Type B pancreatic cell (in vitro differentiated cells): ENCODE measurements around the gene INCA1. TPM values are rescaled to one million over a fixed set of nuclear protein-coding genes. Genes with fewer than 3 reads are reported as not detected.
A peak's percentile ranks its signal among the peaks of the same experiment; 100 is the strongest.

Source experiments
- DNase-seq: peaks from one replicate; pipeline ENCODE4 v3.0.0; 2021; ENCODE audit warnings: mixed read lengths; ENCODE audit not compliant: unreplicated experiment; ENCODE audit errors: extremely low spot score
- H3K27ac Mint-ChIP-seq: 2 replicates; pipeline ENCODE4 v1.8.0; 2021; ENCODE audit warnings: mild to moderate bottlenecking, mixed read lengths
- H3K27me3 Mint-ChIP-seq: 2 replicates; pipeline ENCODE4 v1.8.0; 2021; ENCODE audit warnings: mixed read lengths
- H3K36me3 Mint-ChIP-seq: 2 replicates; pipeline ENCODE4 v1.8.0; 2021; ENCODE audit warnings: mixed read lengths
- H3K4me1 Mint-ChIP-seq: one replicate; pipeline ENCODE4 v1.8.0; 2021; ENCODE audit warnings: mixed read lengths; ENCODE audit not compliant: unreplicated experiment
- H3K4me3 Mint-ChIP-seq: 2 replicates; pipeline ENCODE4 v1.8.0; 2021; ENCODE audit warnings: mild to moderate bottlenecking, mixed read lengths
- H3K9me3 Mint-ChIP-seq: 2 replicates; pipeline ENCODE4 v1.8.0; 2021; ENCODE audit warnings: mixed read lengths
- total RNA-seq: library from RNA; stranded (reverse); gene quantifications from 2 replicates; pipeline ENCODE4 v1.2.1, GENCODE V29; 2021; ENCODE audit warnings: low replicate concordance
- TF ChIP-seq, protein P1 (sequence below): fragments of 200-600 bp; sonication (generic); conservative IDR thresholded peaks from 2 replicates; pipeline ENCODE4 v1.5.0; 2021; ENCODE audit warnings: antibody characterized with exemption, mild to moderate bottlenecking

The INCA1 gene
- total RNA-seq, 1 donor from 2014 or later = 0.72 TPM

GRCh38 chr17:5003214-5003867 is 6.0 kb upstream of the INCA1 start:
- no peak overlapping the region for H3K27ac Mint-ChIP-seq
- H3K4me3 Mint-ChIP-seq = no peak overlapping the region
- H3K27me3 Mint-ChIP-seq = no peaks in the 10 kb centered on the region
- DNase-seq = no peak
- TF ChIP-seq, protein P1, sequence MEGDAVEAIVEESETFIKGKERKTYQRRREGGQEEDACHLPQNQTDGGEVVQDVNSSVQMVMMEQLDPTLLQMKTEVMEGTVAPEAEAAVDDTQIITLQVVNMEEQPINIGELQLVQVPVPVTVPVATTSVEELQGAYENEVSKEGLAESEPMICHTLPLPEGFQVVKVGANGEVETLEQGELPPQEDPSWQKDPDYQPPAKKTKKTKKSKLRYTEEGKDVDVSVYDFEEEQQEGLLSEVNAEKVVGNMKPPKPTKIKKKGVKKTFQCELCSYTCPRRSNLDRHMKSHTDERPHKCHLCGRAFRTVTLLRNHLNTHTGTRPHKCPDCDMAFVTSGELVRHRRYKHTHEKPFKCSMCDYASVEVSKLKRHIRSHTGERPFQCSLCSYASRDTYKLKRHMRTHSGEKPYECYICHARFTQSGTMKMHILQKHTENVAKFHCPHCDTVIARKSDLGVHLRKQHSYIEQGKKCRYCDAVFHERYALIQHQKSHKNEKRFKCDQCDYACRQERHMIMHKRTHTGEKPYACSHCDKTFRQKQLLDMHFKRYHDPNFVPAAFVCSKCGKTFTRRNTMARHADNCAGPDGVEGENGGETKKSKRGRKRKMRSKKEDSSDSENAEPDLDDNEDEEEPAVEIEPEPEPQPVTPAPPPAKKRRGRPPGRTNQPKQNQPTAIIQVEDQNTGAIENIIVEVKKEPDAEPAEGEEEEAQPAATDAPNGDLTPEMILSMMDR = no peak
- no peaks in the 10 kb centered on the region for H3K9me3 Mint-ChIP-seq
- peaks cover 10% of the 10 kb centered on the region for H3K4me1 Mint-ChIP-seq
- H3K36me3 Mint-ChIP-seq = peaks cover 34% of the 10 kb centered on the region

- no peak for DNase-seq
- H3K27ac Mint-ChIP-seq = no peak overlapping the region
- no peak overlapping the region for H3K4me3 Mint-ChIP-seq
- H3K9me3 Mint-ChIP-seq = no peaks in the 10 kb centered on the region
- TF ChIP-seq, protein P1 = no peak
- peaks cover 10% of the 10 kb centered on the region for H3K4me1 Mint-ChIP-seq
- H3K36me3 Mint-ChIP-seq = peaks cover 25% of the 10 kb centered on the region
- no peaks in the 10 kb centered on the region for H3K27me3 Mint-ChIP-seq
Observed at GRCh38 chr17:5002121-5002788, 4.9 kb upstream of the INCA1 start.

DNA sequence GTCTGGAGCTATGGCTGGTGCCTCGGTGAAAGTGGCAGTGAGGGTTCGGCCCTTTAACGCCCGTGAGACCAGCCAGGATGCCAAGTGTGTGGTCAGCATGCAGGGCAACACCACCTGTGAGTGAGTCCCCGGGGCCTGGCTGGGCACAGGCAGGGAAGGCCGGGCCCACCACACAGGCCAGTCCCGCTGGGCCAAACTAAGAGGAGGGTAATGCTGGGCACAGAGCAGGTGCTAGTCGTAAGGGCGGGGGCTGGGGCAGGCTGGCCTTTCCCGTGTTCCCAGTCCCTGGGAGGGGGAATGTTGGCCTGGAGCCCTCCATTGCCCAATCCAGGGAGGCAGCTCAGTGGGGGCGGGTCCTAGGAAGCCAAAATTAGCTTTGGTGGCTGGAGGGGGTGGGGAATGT is 2.9 kb upstream of the INCA1 start:
- Mint-ChIP-seq H3K36me3 (peaks cover 19% of the 10 kb centered on the region), H3K27me3 (peaks cover 3% of the 10 kb centered on the region), H3K27ac (no peak overlapping the region), H3K9me3 (no peaks in the 10 kb centered on the region), H3K4me1 (peaks cover 10% of the 10 kb centered on the region), H3K4me3 (peak overlapping the region; percentile 34)
- TF ChIP-seq, protein P1 = no peak
- DNase-seq = no peak

- Mint-ChIP-seq H3K27me3 (peaks cover 3% of the 10 kb centered on the region), H3K4me3 (peak overlapping the region; percentile 89), H3K36me3 (peaks cover 17% of the 10 kb centered on the region), H3K9me3 (no peaks in the 10 kb centered on the region), H3K4me1 (peaks cover 10% of the 10 kb centered on the region), H3K27ac (peak overlapping the region; percentile 87)
- no peak for DNase-seq
- TF ChIP-seq, protein P1 = no peak
Observed at GRCh38 chr17:4999430-5000093, 2.2 kb upstream of the INCA1 start.

- no peak for DNase-seq
- peaks cover 12% of the 10 kb centered on the region for H3K36me3 Mint-ChIP-seq
- H3K4me3 Mint-ChIP-seq = peak overlapping the region; percentile 89
- peaks cover 3% of the 10 kb centered on the region for H3K27me3 Mint-ChIP-seq
- peaks cover 10% of the 10 kb centered on the region for H3K4me1 Mint-ChIP-seq
- H3K9me3 Mint-ChIP-seq = no peaks in the 10 kb centered on the region
- peak overlapping the region; percentile 87 for H3K27ac Mint-ChIP-seq
- TF ChIP-seq, protein P1 = no peak
Observed at GRCh38 chr17:4998732-4999429, 1.6 kb upstream of the INCA1 start.
